Heart right ventricle (tissue), 16 donors: ENCODE results near the gene DPEP2. TPM values are rescaled to one million over a fixed set of nuclear protein-coding genes. Genes with fewer than 3 reads are reported as not detected.
A peak's percentile ranks its signal among the peaks of the same experiment; 100 is the strongest.
"Not testable (repeated sequence)": the region's sequence is repeated elsewhere in the genome, so short reads cannot be mapped to it uniquely, and the experiment has no call there.

Experiments used
- ATAC-seq, 8 donors: fragments of 200-7000 bp; cut with Tn5 transposase; one replicate each; pipeline ENCODE4 v1.9.1; 2020; ENCODE audit warnings: mild to moderate bottlenecking in 8 of 8, moderate library complexity in 8 of 8, moderate number of reproducible peaks in 1 of 8
- DNase-seq, 2 donors: peaks; one replicate each; pipeline ENCODE4 v3.0.0-alpha.2; 2020
- H3K27ac ChIP-seq, 10 donors: fragments of 200-600 bp; sonication (generic) in 2 of 10; one replicate each; pipeline versions ENCODE4 v1.5.0 to v1.8.0; 2020 to 2022; ENCODE audit warnings: mild to moderate bottlenecking in 3 of 10
- H3K27me3 ChIP-seq, 7 donors: fragments of 200-600 bp; one replicate each; pipeline ENCODE4 v1.8.0; 2021 to 2022; ENCODE audit warnings: mild to moderate bottlenecking in 2 of 7
- H3K36me3 ChIP-seq, 9 donors: fragments of 200-600 bp; sonication (generic) in 1 of 9; one replicate each; pipeline versions ENCODE4 v1.5.0 to v1.8.0; 2020 to 2022; ENCODE audit warnings: mild to moderate bottlenecking in 2 of 9
- H3K4me1 ChIP-seq, 9 donors: fragments of 200-600 bp; sonication (generic) in 1 of 9; one replicate each; pipeline versions ENCODE4 v1.5.0 to v1.8.0; 2020 to 2022; ENCODE audit warnings: mild to moderate bottlenecking in 4 of 9
- H3K4me3 ChIP-seq, 10 donors: fragments of 200-600 bp; sonication (generic) in 2 of 10; one replicate each; pipeline versions ENCODE4 v1.5.0 to v1.8.0; 2020 to 2022; ENCODE audit warnings: mild to moderate bottlenecking in 7 of 10, moderate library complexity in 2 of 10
- H3K9me3 ChIP-seq, 11 donors: fragments of 200-600 bp in 10 of 11; sonication (generic) in 2 of 11; one replicate each; pipeline versions ENCODE4 v1.5.0 to v1.8.0; 2013 to 2022; ENCODE audit warnings: mild to moderate bottlenecking in 2 of 11, control low read depth in 1 of 11, moderate library complexity in 1 of 11
- CTCF ChIP-seq, 9 donors: fragments of 200-600 bp; sonication (generic) in 2 of 9; IDR thresholded peaks; one replicate each; pipeline versions ENCODE4 v1.5.0 to v1.8.0; 2021 to 2022; ENCODE audit warnings: antibody characterized with exemption in 9 of 9, mild to moderate bottlenecking in 5 of 9, moderate library complexity in 1 of 9
- WGBS, 2 donors: extraction: QIAGEN DNeasy Blood & Tissue Kit; methylation state at CpG; one replicate each; pipeline ENCODE4 v1.1.7; 2013; ENCODE audit warnings: inconsistent platforms in 1 of 2; 5-methylcytosine and 5-hydroxymethylcytosine counted together
- intact Hi-C, 10 donors: fragments of 100-400 bp; cut with DNase I; formaldehyde crosslinking; loops; one replicate each; pipeline versions ENCODE4 v1.11.1 to v1.14.2; 2022
- polyA plus RNA-seq, 2 donors: library from polyadenylated mRNA; stranded (reverse); fragments of 200-250 nt; gene quantifications; one replicate each; pipeline ENCODE4 v1.2.3, GENCODE V29; 2013
- total RNA-seq, 10 donors: library from RNA; stranded (reverse); fragmentation: NEBNext Ultra II Directional in 3 of 10; extraction: Animal tissue kit (Norgen Biotek cat#: 25700) in 3 of 10; gene quantifications; one replicate each; pipeline versions ENCODE4 v1.2.1 to v1.2.4, GENCODE V29; 2021 to 2023
- donor health status: Arrhythmogenic right ventricular cardiomyopathy.
- donor health status: ischemic (EF 13 %, LVEDD 7.1; RV severe dilation, severe dysfunction).
- donor health status: healthy with polysubstance abuse.
- donor health status: DM: no; HTN: yes; CAD: no.
- donor health status: DM: no; HTN: no; CAD: no.
- donor health status: ischemic (EF 25% LVEDD 6.9; RV normal size, moderate dysfunction).
- donor health status: ischemic (EF 25% LVEDD 5.7; RV mildly dilated, moderate dysfunction).
- donor health status: healthy.
- donor health status: DM: yes; HTN: yes; CAD: no.
- donor health status: Ischemic cardiomyopathy.
- donor health status: ischemic (EF 35%, LVEDD 5.7; RV mildly dilated, moderate dysfunction).
- donor health status: nonischemic (EF 11% LVEDD 7.7; RV severe dilation, severe dysfunction).
- donor health status: DM: yes; HTN: yes; CAD: no.
- donor health status: PGD.
- donor health status: ischemic (EF 29% LVEDD 5.4; RV normal size, mild dysfunction).
- donor health status: nonischemic (EF 23%, LVEDD 6.1; RV moderate dilation, normal function).

The DPEP2 gene
- total and polyA plus RNA-seq, 12 donors, result 1.0 to 6.2 (median 1.6) TPM; not detected in 1

DNA sequence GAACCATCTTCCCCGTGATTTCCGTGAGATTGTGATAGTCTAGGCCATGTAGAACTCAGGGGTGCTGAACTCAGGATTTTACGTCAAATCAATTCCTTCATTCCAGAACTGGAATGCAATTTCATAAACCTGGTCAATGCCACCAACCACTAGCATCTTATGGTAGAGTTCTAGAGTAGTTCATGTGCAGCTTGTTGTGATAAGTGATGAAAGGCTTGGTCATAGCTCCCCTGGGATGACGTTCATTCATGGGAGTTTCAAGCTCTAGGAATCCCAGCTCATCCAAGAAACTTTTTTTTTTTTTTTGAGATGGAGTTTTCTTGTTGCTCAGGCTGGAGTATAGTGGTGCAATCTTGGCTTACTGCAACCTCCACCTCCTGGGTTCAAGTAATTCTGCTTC is 3.7 kb upstream of the DPEP2 start:
- intact Hi-C loops, result loop anchor here in 1 of 10 donors (5.0 kb wide), 1 partner anchor 49 kb away; no protein-coding TSS in a partner anchor
- 84% methylated on average over 4 of the region's 4 CpGs for whole genome bisulfite sequencing, 2 donors
- DNase-seq, result no peak
- Histone ChIP-seq H3K27me3 (no peaks in the 10 kb centered on the region), H3K36me3 (no peaks in the 10 kb centered on the region), H3K27ac (no peak overlapping the region), H3K4me1 (peaks cover 0 to 62% (median 14%) of the 10 kb centered on the region in 9 donors), H3K9me3 (no peaks in the 10 kb centered on the region), H3K4me3 (no peak overlapping the region)
- TF ChIP-seq CTCF (IDR thresholded peaks at IDR 0.05), result no peak
- no peak for ATAC-seq

GRCh38 chr16:68000450-68000849 is 1.2 kb upstream of the DPEP2 start:
- no peak for TF ChIP-seq CTCF (IDR thresholded peaks at IDR 0.05)
- DNase-seq (peak in 1 of 2 donors; percentile 50), ATAC-seq (peak in 7 of 8 donors; percentile 62 to 93 (median 83))
- Histone ChIP-seq H3K36me3 (no peaks in the 10 kb centered on the region), H3K9me3 (no peaks in the 10 kb centered on the region), H3K4me1 (peaks cover 0 to 58% (median 14%) of the 10 kb centered on the region in 9 donors), H3K4me3 (peak overlapping the region in 4 of 10 donors; percentile 4 to 54 (median 18)), H3K27me3 (no peaks in the 10 kb centered on the region), H3K27ac (peak overlapping the region in 9 of 10 donors; percentile 12 to 93 (median 69))
- intact Hi-C loops, result loop anchor here in 1 of 10 donors (5.0 kb wide), 1 partner anchor 52 kb away; no protein-coding TSS in a partner anchor
- WGBS, 2 donors, result 54 to 57% methylated on average over 3 of the region's 3 CpGs

- no peak for TF ChIP-seq CTCF (IDR thresholded peaks at IDR 0.05)
- peak overlapping the region in 8 of 10 donors; percentile 12 to 93 (median 66) for H3K27ac ChIP-seq
- 61 to 79% methylated on average over 2 of the region's 2 CpGs for WGBS, 2 donors
- DNase-seq, result no peak
- no peaks in the 10 kb centered on the region for H3K9me3 ChIP-seq
- ATAC-seq, result peak in 7 of 8 donors; percentile 43 to 65 (median 54)
- intact Hi-C loops, result loop anchor here in 4 of 10 donors (2.0 to 10.0 kb wide), 3 partner anchors 52 to 235 kb away; partner anchors contain the start of gene ESRP2 (in 2 of the 4)
- H3K4me1 ChIP-seq, result peaks cover 0 to 53% (median 14%) of the 10 kb centered on the region in 9 donors
- H3K36me3 ChIP-seq, result no peaks in the 10 kb centered on the region
- H3K4me3 ChIP-seq, result peak overlapping the region in 4 of 10 donors; percentile 4 to 54 (median 18)
- no peaks in the 10 kb centered on the region for H3K27me3 ChIP-seq
These were observed 701 bp upstream of the DPEP2 start for GRCh38 chr16:67999985-68000384.

DNA sequence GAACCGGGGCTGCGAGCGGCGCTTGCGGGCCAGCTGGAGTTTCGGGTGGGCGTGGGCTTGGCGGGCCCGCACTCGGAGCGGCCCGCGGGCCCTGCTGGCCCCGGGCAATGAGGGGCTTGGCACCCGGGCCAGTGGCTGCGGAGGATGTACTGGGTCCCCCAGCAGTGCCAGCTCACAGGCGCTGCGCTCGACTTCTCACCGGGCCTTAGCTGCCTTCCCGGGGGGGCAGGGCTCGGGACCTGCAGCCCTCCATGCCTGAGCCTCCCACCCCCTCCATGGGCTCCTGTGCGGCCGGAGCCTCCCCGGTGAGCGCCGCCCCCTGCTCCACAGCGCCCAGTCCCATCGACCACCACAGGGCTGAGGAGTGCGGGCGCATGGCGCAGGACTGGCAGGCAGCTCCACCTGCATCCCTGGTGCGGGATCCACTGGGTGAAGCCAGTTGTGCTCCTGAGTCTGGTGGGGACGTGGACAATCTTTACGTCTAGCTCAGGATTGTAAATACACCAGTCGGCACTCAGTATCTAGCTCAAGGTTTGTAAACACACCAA is 979 bp downstream of the DPEP2 start:
- H3K27me3 ChIP-seq, ATAC-seq, H3K36me3 ChIP-seq, DNase-seq, H3K9me3 ChIP-seq: not testable (repeated sequence)
- peak overlapping the region in 1 of 10 donors; percentile 93 for H3K27ac ChIP-seq
- H3K4me3 ChIP-seq, result peak overlapping the region in 1 of 10 donors; percentile 54
- intact Hi-C loops, result loop anchor here in 3 of 10 donors (2.0 to 10.0 kb wide), 2 partner anchors 60 to 236 kb away; partner anchors contain the start of gene ESRP2 (in 2 of the 3)
- peaks cover 4 to 53% (median 22%) of the 10 kb centered on the region in 9 donors for H3K4me1 ChIP-seq
- WGBS, 2 donors, result 95 to 97% methylated on average over 27 to 36 of the region's 36 CpGs

GRCh38 chr16:67996666-67997065 is 2.6 kb downstream of the DPEP2 start:
- whole genome bisulfite sequencing, 2 donors, result 89 to 92% methylated on average over 5 of the region's 5 CpGs
- no peak for ATAC-seq
- no peak overlapping the region for H3K4me3 ChIP-seq
- no peak for TF ChIP-seq CTCF (IDR thresholded peaks at IDR 0.05)
- H3K27ac ChIP-seq, result no peak overlapping the region
- DNase-seq, result no peak
- H3K4me1 ChIP-seq, result peaks cover 4 to 60% (median 29%) of the 10 kb centered on the region in 9 donors
- intact Hi-C loops, result loop anchor here in 2 of 10 donors (10.0 kb wide), 1 partner anchor 238 kb away; the partner anchor contains the start of gene ESRP2 (in 2 of the 2)
- H3K27me3 ChIP-seq, result no peaks in the 10 kb centered on the region
- no peaks in the 10 kb centered on the region for H3K9me3 ChIP-seq
- H3K36me3 ChIP-seq, result peaks cover 0 to 3% (median 0%) of the 10 kb centered on the region in 9 donors
